ENCODE data around the gene ZNF185.

ZNF185 gene

GRCh38 chrX:152932144-152932543 is 34.3 kb downstream of the ZNF185 start:
- H3K4me1 ChIP-seq (ENCODE audit: control insufficient read depth, insufficient read depth, low read length) = 0 out of 2 replicates have a peak, but pooled peaks cover 3% of the 10 kb centered on the region
- H3K9ac ChIP-seq (ENCODE audit: low read length) = no peak overlapping the region
- H3K27me3 ChIP-seq (ENCODE audit: control insufficient read depth, insufficient read depth, low read length) = no peaks in the 10 kb centered on the region
- no peak overlapping the region for H3K27ac ChIP-seq (ENCODE audit: low read depth, low read length)
- H3K36me3 ChIP-seq (ENCODE audit: control insufficient read depth, insufficient read depth, low read length) = peaks cover 7% of the 10 kb centered on the region; the same call in 1 of the 2 replicates
- peaks cover 27% of the 10 kb centered on the region; the same call in 1 of the 2 replicates for H3K9me3 ChIP-seq (ENCODE audit: control insufficient read depth, insufficient read depth, low read depth, low read length)
- H3K4me3 ChIP-seq (ENCODE audit: low read depth, low read length) = no peak overlapping the region

GRCh38 chrX:152932598-152933175 is 34.8 kb downstream of the ZNF185 start:
- H3K27me3 ChIP-seq (ENCODE audit: control insufficient read depth, insufficient read depth, low read length) = no peaks in the 10 kb centered on the region
- no peak overlapping the region for H3K27ac ChIP-seq (ENCODE audit: low read depth, low read length)
- no peak overlapping the region for H3K9ac ChIP-seq (ENCODE audit: low read length)
- peaks cover 28% of the 10 kb centered on the region; the same call in 1 of the 2 replicates for H3K9me3 ChIP-seq (ENCODE audit: control insufficient read depth, insufficient read depth, low read depth, low read length)
- no peak overlapping the region for H3K4me3 ChIP-seq (ENCODE audit: low read depth, low read length)
- 0 out of 2 replicates have a peak, but pooled peaks cover 3% of the 10 kb centered on the region for H3K4me1 ChIP-seq (ENCODE audit: control insufficient read depth, insufficient read depth, low read length)
- peaks cover 7% of the 10 kb centered on the region; the same call in 1 of the 2 replicates for H3K36me3 ChIP-seq (ENCODE audit: control insufficient read depth, insufficient read depth, low read length)

- Histone ChIP-seq H3K9ac (ENCODE audit: low read length) (no peak overlapping the region), H3K27ac (ENCODE audit: low read depth, low read length) (no peak overlapping the region), H3K9me3 (ENCODE audit: control insufficient read depth, insufficient read depth, low read depth, low read length) (peaks cover 21% of the 10 kb centered on the region; the same call in 1 of the 2 replicates), H3K36me3 (ENCODE audit: control insufficient read depth, insufficient read depth, low read length) (peaks cover 7% of the 10 kb centered on the region; the same call in 1 of the 2 replicates), H3K27me3 (ENCODE audit: control insufficient read depth, insufficient read depth, low read length) (no peaks in the 10 kb centered on the region), H3K4me1 (ENCODE audit: control insufficient read depth, insufficient read depth, low read length) (peaks cover 9% of the 10 kb centered on the region; the same call in 1 of the 2 replicates), H3K4me3 (ENCODE audit: low read depth, low read length) (no peak overlapping the region)
These were observed 38.4 kb downstream of the ZNF185 start for GRCh38 chrX:152936306-152936705.

GRCh38 chrX:152937236-152937635 is 39.4 kb downstream of the ZNF185 start:
- Histone ChIP-seq H3K4me1 (ENCODE audit: control insufficient read depth, insufficient read depth, low read length) (peaks cover 13% of the 10 kb centered on the region), H3K36me3 (ENCODE audit: control insufficient read depth, insufficient read depth, low read length) (peaks cover 4% of the 10 kb centered on the region; the same call in 1 of the 2 replicates), H3K9me3 (ENCODE audit: control insufficient read depth, insufficient read depth, low read depth, low read length) (peaks cover 17% of the 10 kb centered on the region; the same call in 1 of the 2 replicates), H3K27me3 (ENCODE audit: control insufficient read depth, insufficient read depth, low read length) (no peaks in the 10 kb centered on the region), H3K27ac (ENCODE audit: low read depth, low read length) (no peak overlapping the region), H3K9ac (ENCODE audit: low read length) (no peak overlapping the region), H3K4me3 (ENCODE audit: low read depth, low read length) (no peak overlapping the region)

GRCh38 chrX:152941328-152942076 is 43.6 kb downstream of the ZNF185 start:
- H3K27ac ChIP-seq (ENCODE audit: low read depth, low read length) = no peak overlapping the region
- no peaks in the 10 kb centered on the region for H3K27me3 ChIP-seq (ENCODE audit: control insufficient read depth, insufficient read depth, low read length)
- H3K9me3 ChIP-seq (ENCODE audit: control insufficient read depth, insufficient read depth, low read depth, low read length) = peaks cover 19% of the 10 kb centered on the region; the same call in 1 of the 2 replicates
- peaks cover 2% of the 10 kb centered on the region; the same call in 1 of the 2 replicates for H3K36me3 ChIP-seq (ENCODE audit: control insufficient read depth, insufficient read depth, low read length)
- peaks cover 13% of the 10 kb centered on the region for H3K4me1 ChIP-seq (ENCODE audit: control insufficient read depth, insufficient read depth, low read length)
- H3K9ac ChIP-seq (ENCODE audit: low read length) = peak overlapping the region; percentile 88
- peak overlapping the region; percentile 67 for H3K4me3 ChIP-seq (ENCODE audit: low read depth, low read length)

GRCh38 chrX:152942077-152942442 is 44.2 kb downstream of the ZNF185 start:
- Histone ChIP-seq H3K4me1 (ENCODE audit: control insufficient read depth, insufficient read depth, low read length) (peaks cover 13% of the 10 kb centered on the region), H3K27ac (ENCODE audit: low read depth, low read length) (no peak overlapping the region), H3K27me3 (ENCODE audit: control insufficient read depth, insufficient read depth, low read length) (no peaks in the 10 kb centered on the region), H3K36me3 (ENCODE audit: control insufficient read depth, insufficient read depth, low read length) (peaks cover 6% of the 10 kb centered on the region; the same call in 1 of the 2 replicates), H3K9ac (ENCODE audit: low read length) (peak overlapping the region; percentile 88), H3K4me3 (ENCODE audit: low read depth, low read length) (peak overlapping the region; percentile 67), H3K9me3 (ENCODE audit: control insufficient read depth, insufficient read depth, low read depth, low read length) (peaks cover 19% of the 10 kb centered on the region; the same call in 1 of the 2 replicates)

GRCh38 chrX:152943826-152944225 is 46.0 kb downstream of the ZNF185 start:
- H3K9me3 ChIP-seq (ENCODE audit: control insufficient read depth, insufficient read depth, low read depth, low read length) = peaks cover 15% of the 10 kb centered on the region; the same call in 1 of the 2 replicates

GRCh38 chrX:152945021-152945979 is 47.4 kb downstream of the ZNF185 start:
- Histone ChIP-seq H3K9me3 (ENCODE audit: control insufficient read depth, insufficient read depth, low read depth, low read length) (peaks cover 15% of the 10 kb centered on the region; the same call in 1 of the 2 replicates), H3K9ac (ENCODE audit: low read length) (no peak overlapping the region), H3K4me3 (ENCODE audit: low read depth, low read length) (no peak overlapping the region), H3K4me1 (ENCODE audit: control insufficient read depth, insufficient read depth, low read length) (peaks cover 3% of the 10 kb centered on the region; the same call in 1 of the 2 replicates), H3K27ac (ENCODE audit: low read depth, low read length) (no peak overlapping the region), H3K27me3 (ENCODE audit: control insufficient read depth, insufficient read depth, low read length) (no peaks in the 10 kb centered on the region; the same call in 1 of the 2 replicates), H3K36me3 (ENCODE audit: control insufficient read depth, insufficient read depth, low read length) (peaks cover 6% of the 10 kb centered on the region; the same call in 1 of the 2 replicates)

More at GRCh38 chrX:152943826-152944225, 46.0 kb downstream of the ZNF185 start:
- H3K27me3 ChIP-seq (ENCODE audit: control insufficient read depth, insufficient read depth, low read length) = no peaks in the 10 kb centered on the region; the same call in 1 of the 2 replicates
- H3K27ac ChIP-seq (ENCODE audit: low read depth, low read length) = no peak overlapping the region
- H3K4me3 ChIP-seq (ENCODE audit: low read depth, low read length) = no peak overlapping the region
- no peak overlapping the region for H3K9ac ChIP-seq (ENCODE audit: low read length)
- H3K4me1 ChIP-seq (ENCODE audit: control insufficient read depth, insufficient read depth, low read length) = peaks cover 9% of the 10 kb centered on the region
- peaks cover 6% of the 10 kb centered on the region; the same call in 1 of the 2 replicates for H3K36me3 ChIP-seq (ENCODE audit: control insufficient read depth, insufficient read depth, low read length)

- Histone ChIP-seq H3K36me3 (ENCODE audit: control insufficient read depth, insufficient read depth, low read length) (peaks cover 6% of the 10 kb centered on the region; the same call in 1 of the 2 replicates), H3K9ac (ENCODE audit: low read length) (no peak overlapping the region), H3K9me3 (ENCODE audit: control insufficient read depth, insufficient read depth, low read depth, low read length) (peaks cover 15% of the 10 kb centered on the region; the same call in 1 of the 2 replicates), H3K4me3 (ENCODE audit: low read depth, low read length) (no peak overlapping the region), H3K27me3 (ENCODE audit: control insufficient read depth, insufficient read depth, low read length) (no peaks in the 10 kb centered on the region; the same call in 1 of the 2 replicates), H3K27ac (ENCODE audit: low read depth, low read length) (no peak overlapping the region), H3K4me1 (ENCODE audit: control insufficient read depth, insufficient read depth, low read length) (peaks cover 3% of the 10 kb centered on the region; the same call in 1 of the 2 replicates)
These were observed 48.8 kb downstream of the ZNF185 start for GRCh38 chrX:152946681-152947080.

All from HUES6 (cell line).